COLO829 (cell line): ENCODE measurements around the gene ZBTB18.

Experiments
- DNase-seq: peaks from one replicate; pipeline ENCODE4 v3.0.0; 2012; ENCODE audit warnings: low spot score

The ZBTB18 gene

GRCh38 chr1:244063498-244063897, 12.4 kb downstream of the ZBTB18 start:
- no peak for DNase-seq

DNA sequence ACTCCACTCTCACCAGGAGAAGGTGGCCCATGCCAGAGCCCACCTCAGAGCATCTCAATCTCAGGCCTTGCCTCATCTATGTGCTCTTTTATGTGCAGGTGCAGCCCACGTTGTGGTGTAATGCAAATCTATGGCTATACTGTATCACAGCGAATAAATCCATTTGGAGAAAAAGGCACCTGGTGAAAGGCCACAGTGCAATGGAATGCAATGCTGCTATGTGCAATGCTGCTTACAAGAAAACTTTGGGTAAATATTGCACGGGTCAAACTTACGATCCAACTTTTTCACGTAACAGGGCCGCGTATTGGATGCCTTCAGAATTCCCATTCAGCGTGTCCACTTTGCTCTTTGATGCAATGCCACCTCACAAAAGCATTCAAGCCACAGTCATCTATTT, 13.5 kb downstream of the ZBTB18 start:
- no peak for DNase-seq

- DNase-seq, result no peak
Measured at GRCh38 chr1:244065063-244065793, 14.1 kb downstream of the ZBTB18 start.

GRCh38 chr1:244065960-244066388, 14.9 kb downstream of the ZBTB18 start:
- DNase-seq, result peak; percentile 74

DNA sequence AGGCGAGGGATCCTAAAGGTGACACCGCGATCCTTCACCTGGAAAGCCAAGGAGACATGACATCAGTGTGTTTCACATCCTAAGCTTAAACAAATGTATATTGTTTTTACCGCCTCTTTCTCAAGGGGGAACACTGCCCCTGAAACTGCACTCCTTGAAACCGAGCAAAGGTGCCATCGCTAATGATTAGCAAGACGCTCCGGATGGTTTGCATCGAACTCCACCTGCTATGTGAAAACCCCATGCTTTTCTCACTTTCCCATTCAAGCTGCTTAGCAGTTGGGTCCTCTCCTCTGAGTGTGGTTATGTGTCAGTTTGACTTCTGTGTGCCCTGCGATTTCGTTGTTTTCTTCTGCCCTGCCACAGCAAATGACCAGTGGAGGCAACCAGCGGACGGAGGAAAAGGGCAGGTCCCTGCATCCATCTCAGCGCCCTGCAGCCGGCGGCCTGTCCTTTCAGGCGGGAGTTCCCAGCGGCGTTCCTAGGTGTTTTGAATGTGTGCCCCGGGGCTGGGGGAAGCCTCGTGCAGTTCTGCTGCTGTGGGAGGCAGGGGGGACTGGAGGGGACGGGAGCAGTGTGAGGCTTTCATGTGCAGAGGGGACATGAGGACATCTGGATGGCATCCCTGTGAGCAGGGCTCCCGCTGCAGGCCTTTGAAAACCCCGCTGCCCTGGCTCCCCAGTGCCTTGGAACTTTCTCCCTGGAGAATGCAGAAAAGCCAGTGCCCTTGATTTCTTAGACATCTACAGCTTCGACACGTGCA, 16.1 kb downstream of the ZBTB18 start:
- DNase-seq, result no peak

- DNase-seq, result peak; percentile 99
Measured at GRCh38 chr1:244067893-244068292, 16.8 kb downstream of the ZBTB18 start.

DNA sequence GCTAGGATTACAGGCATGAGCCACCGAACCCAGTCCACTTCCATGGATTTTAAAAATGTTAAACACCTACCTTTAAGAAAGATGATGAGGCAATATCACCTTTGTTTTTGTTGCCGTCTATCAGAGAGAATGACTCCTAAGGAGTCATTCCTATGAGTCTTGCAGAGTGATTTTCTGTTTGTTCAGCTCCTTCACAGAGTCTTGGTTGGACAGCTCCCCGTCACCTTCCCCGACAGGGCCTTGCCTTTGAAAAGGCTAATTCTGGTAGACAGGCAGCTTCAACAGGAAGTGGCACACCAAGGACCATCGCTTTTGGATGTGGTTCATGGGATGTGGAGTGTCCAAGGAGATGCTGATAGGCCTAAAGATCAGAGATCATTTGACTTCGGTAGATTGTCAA, 17.5 kb downstream of the ZBTB18 start:
- DNase-seq, result no peak

DNA sequence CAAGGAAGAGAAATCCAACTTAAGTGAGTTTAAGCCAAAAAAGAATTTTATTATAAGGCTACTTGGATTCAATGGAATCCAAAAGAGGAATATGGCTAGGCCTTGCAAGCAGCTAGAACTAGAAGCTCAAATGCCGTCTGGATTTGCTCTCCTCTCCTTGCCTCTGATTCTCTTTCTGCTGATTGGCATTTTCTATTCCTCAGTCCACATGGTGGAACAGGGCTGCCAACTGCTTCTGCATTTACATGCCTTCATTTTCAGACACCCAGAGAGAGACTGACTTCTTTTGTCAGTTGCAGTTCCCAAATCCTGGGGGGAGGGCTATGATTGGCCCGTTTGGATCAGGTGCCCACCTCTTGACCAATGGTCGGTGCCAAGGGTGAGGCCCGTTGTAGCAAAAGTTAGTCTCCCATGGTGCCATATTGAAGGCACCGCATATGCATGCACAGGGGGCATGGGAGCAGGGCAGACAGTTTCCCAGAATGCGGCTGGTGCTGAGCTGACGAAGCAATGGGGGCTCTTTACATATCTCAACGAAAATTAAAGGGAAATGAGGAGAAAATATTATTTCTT, 18.3 kb downstream of the ZBTB18 start:
- DNase-seq, result no peak

GRCh38 chr1:244074559-244075171, 23.6 kb downstream of the ZBTB18 start:
- no peak for DNase-seq

GRCh38 chr1:244075247-244075722, 24.2 kb downstream of the ZBTB18 start:
- no peak for DNase-seq

- no peak for DNase-seq
Measured at GRCh38 chr1:244076740-244077139, 25.7 kb downstream of the ZBTB18 start.

GRCh38 chr1:244077473-244078220, 26.6 kb downstream of the ZBTB18 start:
- no peak for DNase-seq

DNA sequence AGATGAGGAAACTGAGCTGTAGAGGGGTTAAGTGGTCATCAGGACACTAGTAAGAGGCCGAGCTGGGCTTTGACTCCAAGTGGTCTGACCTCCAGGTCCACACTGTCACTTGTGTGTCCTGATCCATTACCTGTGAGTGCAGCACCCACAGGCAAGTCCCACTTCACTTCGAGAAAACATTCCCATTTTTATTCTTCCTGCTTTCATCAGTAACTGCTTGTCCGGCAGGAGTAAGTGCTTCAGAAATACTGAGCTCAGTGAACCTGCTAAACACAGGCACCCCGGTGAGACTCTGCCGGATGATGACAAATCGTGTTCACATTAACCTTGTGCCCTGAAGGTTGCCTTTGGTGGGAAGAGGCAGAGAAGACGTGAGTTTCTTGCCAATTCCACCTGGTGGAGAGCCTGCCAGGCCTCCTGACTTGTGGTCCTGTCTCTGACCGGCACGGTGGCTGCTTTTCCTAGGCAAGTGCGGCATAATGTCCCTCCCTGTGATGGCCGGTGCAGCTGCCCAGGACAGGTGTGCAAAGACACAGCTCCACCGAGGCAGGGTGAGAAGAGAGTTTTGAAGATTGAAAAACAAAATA, 29.4 kb downstream of the ZBTB18 start:
- DNase-seq, result no peak

GRCh38 chr1:244082969-244083368, 31.9 kb downstream of the ZBTB18 start:
- DNase-seq, result no peak

DNA sequence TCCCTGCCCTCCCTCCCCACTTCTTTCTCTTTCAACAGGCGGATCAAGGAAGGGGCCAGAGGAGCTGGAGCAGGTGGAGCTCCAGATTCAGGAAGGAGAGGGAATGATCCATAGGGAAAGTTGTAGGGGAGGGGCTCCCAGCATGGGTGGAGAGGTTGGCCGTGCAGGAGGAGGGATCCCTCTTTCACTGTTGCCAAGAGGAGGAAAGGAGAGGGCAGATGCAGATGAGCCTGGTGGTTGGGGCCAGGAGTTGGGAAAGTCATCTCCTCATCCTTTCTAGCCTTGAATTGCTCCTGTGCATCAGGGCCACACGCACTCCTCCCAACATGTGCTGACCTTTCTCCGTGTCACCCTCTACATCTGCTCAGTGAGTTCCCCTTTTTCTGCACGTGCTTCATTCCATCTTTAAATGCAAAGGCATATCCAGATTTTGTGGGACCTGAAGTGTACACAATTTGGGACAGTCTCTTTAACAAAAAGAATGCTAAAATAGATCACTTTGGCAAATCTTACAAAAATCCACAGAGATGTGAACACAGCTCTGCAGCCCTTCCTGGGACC, 32.4 kb downstream of the ZBTB18 start:
- no peak for DNase-seq

- no peak for DNase-seq
Measured at GRCh38 chr1:244084763-244085162, 33.7 kb downstream of the ZBTB18 start.

GRCh38 chr1:244085891-244086290, 34.8 kb downstream of the ZBTB18 start:
- no peak for DNase-seq

- DNase-seq, result no peak
Measured at GRCh38 chr1:244087021-244087560, 36.0 kb downstream of the ZBTB18 start.

- DNase-seq, result no peak
Measured at GRCh38 chr1:244087611-244088010, 36.5 kb downstream of the ZBTB18 start.

GRCh38 chr1:244088161-244088560, 37.1 kb downstream of the ZBTB18 start:
- no peak for DNase-seq

- no peak for DNase-seq
Measured at GRCh38 chr1:244089561-244089960, 38.5 kb downstream of the ZBTB18 start.
